Measurements from ENCODE around the gene IFITM10.
A peak's percentile ranks its signal among the peaks of the same experiment; 100 is the strongest.

Gene IFITM10

DNA sequence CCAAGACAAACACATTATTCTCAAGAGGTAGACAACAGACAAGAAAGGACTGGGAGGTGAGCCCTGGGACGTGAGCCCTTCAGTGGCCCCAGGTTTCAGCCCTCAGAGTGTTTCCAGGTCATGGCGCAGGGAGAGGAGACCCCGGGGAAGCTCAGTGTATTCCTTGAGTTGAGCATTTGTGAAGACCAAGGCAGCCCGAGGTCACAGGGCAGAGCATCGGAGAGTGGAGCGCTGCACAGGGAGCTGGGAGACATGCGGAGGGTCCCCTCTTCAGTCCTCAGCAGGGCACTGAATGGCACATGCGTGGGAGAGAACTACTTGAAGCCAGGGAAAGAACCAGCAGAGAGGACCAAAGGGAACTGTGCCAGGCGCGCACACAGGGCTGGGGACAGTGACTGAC is 41.7 kb downstream of the IFITM10 start:
- TF ChIP-seq, protein P1, sequence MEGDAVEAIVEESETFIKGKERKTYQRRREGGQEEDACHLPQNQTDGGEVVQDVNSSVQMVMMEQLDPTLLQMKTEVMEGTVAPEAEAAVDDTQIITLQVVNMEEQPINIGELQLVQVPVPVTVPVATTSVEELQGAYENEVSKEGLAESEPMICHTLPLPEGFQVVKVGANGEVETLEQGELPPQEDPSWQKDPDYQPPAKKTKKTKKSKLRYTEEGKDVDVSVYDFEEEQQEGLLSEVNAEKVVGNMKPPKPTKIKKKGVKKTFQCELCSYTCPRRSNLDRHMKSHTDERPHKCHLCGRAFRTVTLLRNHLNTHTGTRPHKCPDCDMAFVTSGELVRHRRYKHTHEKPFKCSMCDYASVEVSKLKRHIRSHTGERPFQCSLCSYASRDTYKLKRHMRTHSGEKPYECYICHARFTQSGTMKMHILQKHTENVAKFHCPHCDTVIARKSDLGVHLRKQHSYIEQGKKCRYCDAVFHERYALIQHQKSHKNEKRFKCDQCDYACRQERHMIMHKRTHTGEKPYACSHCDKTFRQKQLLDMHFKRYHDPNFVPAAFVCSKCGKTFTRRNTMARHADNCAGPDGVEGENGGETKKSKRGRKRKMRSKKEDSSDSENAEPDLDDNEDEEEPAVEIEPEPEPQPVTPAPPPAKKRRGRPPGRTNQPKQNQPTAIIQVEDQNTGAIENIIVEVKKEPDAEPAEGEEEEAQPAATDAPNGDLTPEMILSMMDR (conservative IDR thresholded peaks at IDR 0.05; ENCODE audit: control insufficient read depth, insufficient read depth, low read depth, low read length): no peak
- no peak overlapping the region for H3K4me3 ChIP-seq (ENCODE audit: control insufficient read depth, low read depth, low read length)
- no peak for DNase-seq (ENCODE audit: low read depth)

DNA sequence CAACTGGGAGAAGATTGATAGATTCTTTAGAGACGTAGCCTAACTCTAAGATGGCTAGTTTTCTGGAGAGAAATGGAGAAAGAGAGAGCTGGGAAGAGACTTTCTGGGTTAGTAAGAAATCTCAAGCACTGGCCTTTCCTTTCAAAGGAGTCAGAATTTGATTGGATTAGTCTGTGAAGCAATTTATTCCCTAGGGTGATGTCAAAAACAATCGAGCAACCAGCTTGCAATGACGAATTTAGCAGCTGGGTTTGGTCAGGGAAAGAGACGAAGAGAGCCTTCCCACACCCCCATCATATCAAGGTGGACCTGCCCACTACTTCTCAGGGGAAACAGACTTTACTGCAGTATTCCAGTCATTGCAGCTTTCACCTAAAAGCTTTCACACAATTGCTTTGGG is 42.6 kb downstream of the IFITM10 start:
- H3K4me3 ChIP-seq (ENCODE audit: control insufficient read depth, low read depth, low read length): no peak overlapping the region
- peak; percentile 53 for DNase-seq (ENCODE audit: low read depth)
- TF ChIP-seq, protein P1 (conservative IDR thresholded peaks at IDR 0.05; ENCODE audit: control insufficient read depth, insufficient read depth, low read depth, low read length): no peak

DNA sequence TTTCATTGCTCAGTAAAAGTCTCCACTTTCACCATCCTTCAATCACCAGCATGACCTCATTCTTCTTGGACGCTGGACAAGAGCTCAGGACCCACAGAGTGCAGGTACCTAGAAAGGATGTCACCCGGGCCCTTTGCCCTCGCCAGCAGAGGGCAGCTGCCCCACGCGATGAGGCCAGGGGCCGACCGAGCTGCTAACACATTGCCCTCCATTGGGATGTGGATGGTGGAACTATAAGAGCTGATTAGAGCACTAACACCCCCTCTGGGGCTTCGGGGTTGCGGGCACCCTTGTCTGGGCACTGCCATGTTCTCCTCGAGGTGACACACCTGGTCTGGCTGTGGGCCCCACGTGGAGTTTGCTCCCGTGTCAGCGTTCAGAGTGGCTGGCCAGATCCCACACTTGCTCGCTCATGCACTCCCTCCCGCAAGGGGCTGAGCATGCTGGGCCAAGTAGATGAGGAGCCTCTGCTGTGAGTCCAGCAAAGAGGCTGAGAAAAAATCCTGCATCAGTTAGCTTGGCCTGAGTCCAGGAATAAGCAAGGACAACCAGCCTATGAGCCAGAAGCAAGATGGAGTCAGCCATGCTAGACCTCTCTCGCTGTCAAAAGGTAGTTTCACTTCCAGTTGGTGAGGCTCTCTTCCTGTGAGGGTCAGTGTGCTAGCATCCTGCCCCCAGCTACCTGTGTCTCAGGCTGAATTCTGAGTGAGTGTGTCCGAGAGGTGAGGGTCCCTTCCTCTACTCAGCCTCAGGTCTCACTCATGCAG is 43.6 kb downstream of the IFITM10 start:
- TF ChIP-seq, protein P1 (conservative IDR thresholded peaks at IDR 0.05; ENCODE audit: control insufficient read depth, insufficient read depth, low read depth, low read length): peak; percentile 23
- no peak overlapping the region for H3K4me3 ChIP-seq (ENCODE audit: control insufficient read depth, low read depth, low read length)

DNA sequence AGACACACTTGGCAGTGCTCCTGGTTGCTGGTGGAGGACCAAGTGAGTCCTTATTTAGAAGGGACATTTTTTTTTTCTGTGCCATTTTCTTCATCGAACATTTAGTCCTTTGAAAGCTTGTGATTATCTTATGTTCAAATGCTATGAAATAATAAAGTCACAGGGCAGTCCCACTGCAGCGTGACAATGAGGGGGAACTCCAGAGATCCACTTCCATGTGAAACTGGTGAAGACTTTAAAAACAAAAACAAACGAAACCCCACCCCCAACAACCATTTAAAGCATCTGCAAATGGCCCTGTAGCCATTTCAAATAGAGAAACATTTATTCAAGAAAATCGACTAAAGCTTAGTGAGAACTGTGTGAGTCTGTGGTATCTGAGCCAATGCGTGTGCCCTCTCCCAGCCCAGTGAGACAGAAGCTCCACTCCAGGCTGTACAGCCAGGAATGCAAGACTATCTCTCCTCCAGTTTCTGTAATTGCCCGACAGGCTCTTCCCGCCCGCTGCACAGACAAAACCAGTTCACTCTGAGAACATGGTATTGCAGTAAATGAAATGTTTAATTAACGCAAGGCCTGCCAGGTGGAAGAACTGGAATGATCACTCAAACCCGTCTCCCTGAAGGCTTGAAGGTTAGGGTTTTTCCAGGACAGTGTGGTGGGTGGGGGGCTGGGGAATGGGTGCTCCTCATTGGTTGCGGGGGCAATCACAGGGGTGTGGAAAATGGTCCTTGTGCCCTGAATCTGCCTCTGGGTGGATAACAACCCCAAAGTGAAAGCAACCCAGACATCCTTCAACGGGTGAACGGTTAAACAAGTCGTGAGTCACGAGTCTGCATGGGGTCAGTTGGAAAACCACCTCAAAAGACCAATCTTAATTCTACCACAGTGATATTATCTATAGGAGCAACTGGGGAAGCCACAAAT is 45.0 kb downstream of the IFITM10 start:
- TF ChIP-seq, protein P1 (conservative IDR thresholded peaks at IDR 0.05; ENCODE audit: control insufficient read depth, insufficient read depth, low read depth, low read length): no peak
- no peak overlapping the region for H3K4me3 ChIP-seq (ENCODE audit: control insufficient read depth, low read depth, low read length)
- no peak for DNase-seq (ENCODE audit: low read depth)

More for the DNA sequence above, 43.6 kb downstream of the IFITM10 start:
- peak; percentile 9 for DNase-seq (ENCODE audit: low read depth)

DNA sequence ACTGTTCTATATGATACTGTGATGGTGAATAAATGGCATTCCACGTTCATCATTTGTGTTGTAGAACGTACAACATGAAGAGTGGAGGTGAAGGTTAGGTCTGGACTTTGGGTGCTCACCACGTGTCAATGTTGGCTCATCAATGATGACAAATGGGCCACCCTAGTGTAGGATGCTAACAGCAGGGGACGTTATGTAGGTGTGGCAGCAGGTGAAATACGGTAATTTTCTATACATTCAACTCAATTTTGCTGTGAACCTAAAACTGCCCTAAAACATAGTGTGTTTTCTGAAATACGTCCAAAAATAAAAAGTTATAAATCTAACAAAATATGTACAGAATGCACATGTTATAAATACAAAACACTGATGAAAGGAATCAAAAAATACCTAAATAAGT is 47.2 kb downstream of the IFITM10 start:
- no peak overlapping the region for H3K4me3 ChIP-seq (ENCODE audit: control insufficient read depth, low read depth, low read length)
- no peak for DNase-seq (ENCODE audit: low read depth)
- TF ChIP-seq, protein P1 (conservative IDR thresholded peaks at IDR 0.05; ENCODE audit: control insufficient read depth, insufficient read depth, low read depth, low read length): no peak

DNA sequence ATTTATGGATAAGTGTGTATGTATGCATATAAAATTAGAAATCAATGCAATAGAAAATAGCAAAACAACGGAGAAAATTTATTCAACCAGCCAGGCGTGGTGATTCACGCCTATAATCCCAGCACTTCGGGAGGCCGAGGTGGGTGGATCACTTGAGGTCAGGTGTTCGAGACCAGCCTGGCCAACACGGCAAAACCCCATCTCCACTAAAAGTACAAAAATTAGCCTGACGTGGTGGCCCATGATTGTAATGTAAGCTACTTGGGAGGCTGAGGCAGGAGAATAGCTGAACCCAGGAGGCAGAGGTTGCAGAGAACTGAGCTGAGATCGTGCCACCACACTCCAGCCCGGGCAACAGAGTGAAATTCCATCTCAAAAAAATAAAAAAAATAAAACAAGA is 47.9 kb downstream of the IFITM10 start:
- DNase-seq (ENCODE audit: low read depth): no peak
- TF ChIP-seq, protein P1 (conservative IDR thresholded peaks at IDR 0.05; ENCODE audit: control insufficient read depth, insufficient read depth, low read depth, low read length): no peak
- H3K4me3 ChIP-seq (ENCODE audit: control insufficient read depth, low read depth, low read length): no peak overlapping the region
